DND-41 (cell line): ENCODE data around the gene RHBDD3.
"Not testable (repeated sequence)": the region's sequence is repeated elsewhere in the genome, so short reads cannot be mapped to it uniquely, and the experiment has no call there.

ENCODE experiments used
- ATAC-seq: fragments of 200-7000 bp; cut with Tn5 transposase; 3 replicates; pipeline ENCODE4 v1.9.1; 2021; ENCODE audit warnings: low read depth; ENCODE audit not compliant: insufficient read depth
- DNase-seq: peaks from one replicate; pipeline ENCODE4 v3.0.0-alpha.2; 2020
- H2AFZ ChIP-seq: 2 replicates; pipeline ENCODE4 v1.6.0; 2012; ENCODE audit warnings: low read depth, low read length
- H3K27ac ChIP-seq: 2 replicates; pipeline ENCODE4 v1.5.1; 2012; ENCODE audit warnings: low read length, inconsistent platforms
- H3K27me3 ChIP-seq: fragments of 200-600 bp; sonication (generic); 2 replicates; pipeline ENCODE4 v1.6.0; 2012; ENCODE audit warnings: low read length, mild to moderate bottlenecking, inconsistent platforms; ENCODE audit not compliant: insufficient read depth, poor library complexity
- H3K36me3 ChIP-seq: 2 replicates; pipeline ENCODE4 v1.5.1; 2012; ENCODE audit warnings: low read length, inconsistent platforms; ENCODE audit not compliant: insufficient read depth
- H3K4me1 ChIP-seq: 2 replicates; pipeline ENCODE4 v1.5.1; 2012; ENCODE audit warnings: mild to moderate bottlenecking, low read length; ENCODE audit not compliant: insufficient read depth
- H3K4me2 ChIP-seq: 2 replicates; pipeline ENCODE4 v1.6.0; 2012; ENCODE audit warnings: mild to moderate bottlenecking, moderate library complexity, low read length, inconsistent platforms; ENCODE audit not compliant: insufficient read depth
- H3K4me3 ChIP-seq, 2 experiments: fragments of 200-600 bp in 1 of 2; shearing (Covaris generic) in 1 of 2; 2 replicates each; pipeline ENCODE4 v1.5.1; 2012 to 2016; ENCODE audit warnings: inconsistent platforms in 2 of 2, low read length in 2 of 2, mild to moderate bottlenecking in 2 of 2, low read depth in 1 of 2, moderate library complexity in 1 of 2
- H3K79me2 ChIP-seq: 2 replicates; pipeline ENCODE4 v1.6.0; 2012; ENCODE audit warnings: low read length, inconsistent platforms; ENCODE audit not compliant: insufficient read depth
- H3K9ac ChIP-seq: 2 replicates; pipeline ENCODE4 v1.6.0; 2012; ENCODE audit warnings: low read depth, mild to moderate bottlenecking, inconsistent platforms, low read length, moderate library complexity
- H3K9me3 ChIP-seq: 2 replicates; pipeline ENCODE4 v1.5.1; 2012; ENCODE audit warnings: low read length, moderate library complexity, mild to moderate bottlenecking, inconsistent platforms; ENCODE audit not compliant: insufficient read depth, severe bottlenecking
- H4K20me1 ChIP-seq: 2 replicates; pipeline ENCODE4 v1.6.0; 2012; ENCODE audit warnings: low read length; ENCODE audit not compliant: insufficient read depth
- EZH2 ChIP-seq: IDR thresholded peaks from 3 replicates; pipeline ENCODE4 v1.6.1; 2012; ENCODE audit warnings: borderline replicate concordance, low read depth, mild to moderate bottlenecking, moderate library complexity, low read length, inconsistent platforms; ENCODE audit not compliant: severe bottlenecking
- TF ChIP-seq, protein P1 (sequence below): IDR thresholded peaks from 2 replicates; pipeline ENCODE4 v1.5.1; 2012; ENCODE audit warnings: borderline replicate concordance, low read length, moderate library complexity, mild to moderate bottlenecking; ENCODE audit not compliant: poor library complexity, severe bottlenecking; ENCODE audit errors: extremely low read depth

RHBDD3 gene

DNA sequence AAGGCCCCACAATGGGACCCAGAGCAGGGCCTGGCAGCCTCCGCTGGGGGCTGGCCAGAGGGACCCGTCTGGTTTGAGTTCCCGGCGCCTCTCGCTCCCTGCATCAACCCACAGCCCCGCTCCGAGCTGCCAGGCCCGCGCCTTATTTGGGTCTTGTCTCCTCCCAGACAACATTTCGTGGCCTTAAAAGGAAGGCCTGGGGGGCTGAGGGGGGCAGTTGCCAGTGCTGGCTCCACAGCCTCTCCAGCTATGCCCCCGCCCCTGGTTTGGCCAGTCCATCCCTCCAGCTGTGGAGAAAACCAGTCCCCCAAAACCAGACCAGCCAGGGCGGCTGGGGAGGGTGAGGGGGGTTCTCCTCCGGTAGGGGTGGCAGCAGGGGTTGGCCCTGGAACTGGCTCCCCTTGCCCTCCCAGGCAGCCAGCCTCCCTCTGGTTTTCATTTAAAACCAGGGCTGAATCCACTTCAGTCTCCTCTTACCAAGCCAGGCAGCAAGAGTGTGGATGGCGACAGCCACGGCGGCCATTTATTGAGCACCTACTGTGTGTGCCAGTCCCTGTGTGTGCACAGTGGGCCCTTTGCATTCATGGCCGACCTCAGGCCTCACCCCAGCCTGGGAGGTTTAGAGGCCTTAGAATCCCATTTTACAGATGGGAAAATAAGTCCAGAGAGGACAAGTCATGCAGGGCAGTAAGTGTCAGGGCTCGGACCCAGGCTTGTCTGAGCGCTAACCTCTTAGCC, 43.5 kb downstream of the RHBDD3 start:
- no peak overlapping the region for H2AFZ ChIP-seq
- DNase-seq, result no peak

DNA sequence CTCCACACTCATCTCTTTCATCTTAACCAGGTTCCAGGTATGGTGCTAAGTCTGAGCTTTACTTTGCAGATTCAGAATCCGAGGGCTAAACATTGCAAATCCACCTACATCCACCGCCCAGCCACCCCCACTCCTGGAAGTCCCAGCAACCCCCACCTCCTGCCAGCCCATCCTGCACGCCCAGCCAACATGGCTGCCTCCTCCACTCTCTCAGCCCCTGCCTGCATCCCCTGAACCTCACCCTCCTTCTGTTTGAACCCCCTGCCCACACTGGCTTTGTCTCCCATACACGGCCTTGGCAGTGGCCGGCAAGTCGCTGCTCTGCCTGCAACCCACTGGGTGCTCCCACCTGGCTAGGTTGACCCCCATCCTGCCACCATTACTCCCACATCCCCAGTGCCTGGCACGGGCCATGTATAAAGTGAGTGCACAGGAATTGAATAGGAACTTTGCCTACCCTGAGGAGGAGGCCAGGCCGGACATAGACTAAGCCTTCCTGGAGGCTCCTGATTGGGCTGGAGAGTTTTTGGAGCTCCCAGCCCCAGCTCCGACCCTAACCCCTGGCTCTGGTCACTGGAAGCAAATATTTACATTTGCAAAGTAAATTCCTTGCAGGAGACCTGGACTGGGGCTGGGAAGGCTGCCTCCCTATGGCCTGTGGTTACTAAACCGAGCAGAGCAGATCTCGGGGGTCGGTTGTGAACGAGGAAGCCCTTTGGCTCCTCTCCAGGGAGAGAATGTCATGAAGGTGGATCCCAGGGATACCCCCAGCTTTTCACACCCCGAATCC, 47.7 kb downstream of the RHBDD3 start:
- TF ChIP-seq, protein P1, sequence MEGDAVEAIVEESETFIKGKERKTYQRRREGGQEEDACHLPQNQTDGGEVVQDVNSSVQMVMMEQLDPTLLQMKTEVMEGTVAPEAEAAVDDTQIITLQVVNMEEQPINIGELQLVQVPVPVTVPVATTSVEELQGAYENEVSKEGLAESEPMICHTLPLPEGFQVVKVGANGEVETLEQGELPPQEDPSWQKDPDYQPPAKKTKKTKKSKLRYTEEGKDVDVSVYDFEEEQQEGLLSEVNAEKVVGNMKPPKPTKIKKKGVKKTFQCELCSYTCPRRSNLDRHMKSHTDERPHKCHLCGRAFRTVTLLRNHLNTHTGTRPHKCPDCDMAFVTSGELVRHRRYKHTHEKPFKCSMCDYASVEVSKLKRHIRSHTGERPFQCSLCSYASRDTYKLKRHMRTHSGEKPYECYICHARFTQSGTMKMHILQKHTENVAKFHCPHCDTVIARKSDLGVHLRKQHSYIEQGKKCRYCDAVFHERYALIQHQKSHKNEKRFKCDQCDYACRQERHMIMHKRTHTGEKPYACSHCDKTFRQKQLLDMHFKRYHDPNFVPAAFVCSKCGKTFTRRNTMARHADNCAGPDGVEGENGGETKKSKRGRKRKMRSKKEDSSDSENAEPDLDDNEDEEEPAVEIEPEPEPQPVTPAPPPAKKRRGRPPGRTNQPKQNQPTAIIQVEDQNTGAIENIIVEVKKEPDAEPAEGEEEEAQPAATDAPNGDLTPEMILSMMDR, result no peak
- no peak for TF ChIP-seq EZH2
- Histone ChIP-seq H3K27ac (no peak overlapping the region), H3K36me3 (peaks cover 59% of the 10 kb centered on the region), H3K27me3 (no peaks in the 10 kb centered on the region), H3K4me2 (no peak overlapping the region), H2AFZ (no peak overlapping the region), H4K20me1 (peaks cover 11% of the 10 kb centered on the region), H3K9ac (no peak overlapping the region), H3K4me1 (0 out of 2 replicates have a peak, but pooled peaks cover 4% of the 10 kb centered on the region), H3K4me3 (no peak overlapping the region), H3K9me3 (no peaks in the 10 kb centered on the region), H3K79me2 (no peaks in the 10 kb centered on the region)
- no peak; the same call in 2 of the 3 replicates for ATAC-seq
- no peak for DNase-seq

More for the DNA sequence above, 43.5 kb downstream of the RHBDD3 start:
- no peak for ATAC-seq
- TF ChIP-seq, protein P1, result no peak
- no peak for TF ChIP-seq EZH2
- Histone ChIP-seq H3K4me1 (0 out of 2 replicates have a peak, but pooled peaks cover 4% of the 10 kb centered on the region), H3K9me3 (no peaks in the 10 kb centered on the region), H3K27ac (no peak overlapping the region), H3K36me3 (peaks cover 18% of the 10 kb centered on the region), H3K27me3 (no peaks in the 10 kb centered on the region), H4K20me1 (no peaks in the 10 kb centered on the region; the same call in 1 of the 2 replicates), H3K4me3 (no peak overlapping the region), H3K9ac (no peak overlapping the region), H3K4me2 (no peak overlapping the region), H3K79me2 (no peaks in the 10 kb centered on the region)

DNA sequence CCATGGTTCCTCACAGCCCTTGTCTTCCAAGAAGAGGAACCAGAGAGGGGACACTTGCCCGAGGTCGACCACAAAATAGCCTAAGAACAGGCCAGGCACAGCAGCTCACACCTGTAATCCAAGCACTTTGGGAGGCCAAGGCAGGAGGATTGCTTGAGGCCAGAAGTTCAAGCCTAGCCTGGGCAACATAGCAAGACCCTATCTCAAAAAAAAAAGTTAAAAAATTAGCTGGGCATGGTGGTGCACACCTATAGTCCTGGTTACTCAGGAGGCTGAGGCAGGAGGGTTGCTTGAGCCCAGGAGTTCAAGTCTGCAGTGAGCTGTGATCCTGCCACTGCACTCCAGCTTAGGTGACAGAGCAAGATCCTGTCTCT, 48.4 kb downstream of the RHBDD3 start:
- H3K79me2 ChIP-seq, H3K9me3 ChIP-seq, H3K27ac ChIP-seq, ATAC-seq, H2AFZ ChIP-seq, H3K9ac ChIP-seq, H3K4me2 ChIP-seq, H3K4me1 ChIP-seq, H3K27me3 ChIP-seq, DNase-seq, H3K4me3 ChIP-seq: not testable (repeated sequence)
- H4K20me1 ChIP-seq, result peaks cover 17% of the 10 kb centered on the region
- H3K36me3 ChIP-seq, result peaks cover 59% of the 10 kb centered on the region
